NB4 (cell line): Measurements from ENCODE around the gene HDAC4.

Experiments used
- DNase-seq: peaks from one replicate; pipeline ENCODE4 v3.0.0; 2010; ENCODE audit warnings: low read depth
- H3K4me3 ChIP-seq: one replicate; pipeline ENCODE4 v1.5.1; 2011; ENCODE audit warnings: mild to moderate bottlenecking, low read depth, low read length, moderate library complexity
- CTCF ChIP-seq: IDR thresholded peaks from one replicate; pipeline ENCODE4 v1.5.1; 2012; ENCODE audit warnings: low read depth, low read length
- MAX ChIP-seq: IDR thresholded peaks from 2 replicates; pipeline ENCODE4 v1.6.1; 2011; ENCODE audit warnings: low read depth, low read length
- MYC ChIP-seq: IDR thresholded peaks from 2 replicates; pipeline ENCODE4 v1.6.1; 2011; ENCODE audit warnings: low read depth, low read length
- POLR2A ChIP-seq: IDR thresholded peaks from 2 replicates; pipeline ENCODE4 v1.6.1; 2011; ENCODE audit warnings: mild to moderate bottlenecking; ENCODE audit not compliant: insufficient read length; ENCODE audit errors: extremely low read depth

Gene HDAC4

GRCh38 chr2:239225871-239226561, 174.8 kb downstream of the HDAC4 start:
- TF ChIP-seq MAX (no peak), CTCF (no peak), POLR2A (no peak)
- H3K4me3 ChIP-seq, result no peak overlapping the region
- DNase-seq, result no peak

GRCh38 chr2:239225371-239225851, 175.4 kb downstream of the HDAC4 start:
- H3K4me3 ChIP-seq, result no peak overlapping the region
- TF ChIP-seq MAX (no peak), MYC (no peak), POLR2A (no peak), CTCF (no peak)
- DNase-seq, result peak; percentile 32

- no peak overlapping the region for H3K4me3 ChIP-seq
- DNase-seq, result no peak
- no peak for TF ChIP-seq CTCF
- no peak for TF ChIP-seq POLR2A
Measured at GRCh38 chr2:239224955-239225354, 175.9 kb downstream of the HDAC4 start.

GRCh38 chr2:239224199-239224570, 176.6 kb downstream of the HDAC4 start:
- peak overlapping the region; percentile 48 for H3K4me3 ChIP-seq
- peak; percentile 82 for TF ChIP-seq MAX
- no peak for TF ChIP-seq POLR2A
- TF ChIP-seq CTCF, result no peak
- no peak for TF ChIP-seq MYC
- DNase-seq, result peak; percentile 45

- peak; percentile 86 for DNase-seq
- TF ChIP-seq MAX (no peak; the same call in 1 of the 2 replicates), POLR2A (peak; percentile 57)
- peak overlapping the region; percentile 48 for H3K4me3 ChIP-seq
Measured at GRCh38 chr2:239223310-239224198, 177.3 kb downstream of the HDAC4 start.

GRCh38 chr2:239222706-239223309, 178.0 kb downstream of the HDAC4 start:
- peak overlapping the region; percentile 63 for H3K4me3 ChIP-seq
- peak; percentile 94 for DNase-seq
- TF ChIP-seq POLR2A (no peak), MAX (peak; percentile 56; the same call in 1 of the 2 replicates), MYC (peak; percentile 66), CTCF (no peak)
